ENCODE data around the gene CABP4.
A peak's percentile ranks its signal among the peaks of the same experiment; 100 is the strongest.
"Not testable (repeated sequence)": the region's sequence is repeated elsewhere in the genome, so short reads cannot be mapped to it uniquely, and the experiment has no call there.

The CABP4 gene

GRCh38 chr11:67419325-67420049, 35.7 kb upstream of the CABP4 start:
- no peak for DNase-seq (ENCODE audit: low read depth)

DNA sequence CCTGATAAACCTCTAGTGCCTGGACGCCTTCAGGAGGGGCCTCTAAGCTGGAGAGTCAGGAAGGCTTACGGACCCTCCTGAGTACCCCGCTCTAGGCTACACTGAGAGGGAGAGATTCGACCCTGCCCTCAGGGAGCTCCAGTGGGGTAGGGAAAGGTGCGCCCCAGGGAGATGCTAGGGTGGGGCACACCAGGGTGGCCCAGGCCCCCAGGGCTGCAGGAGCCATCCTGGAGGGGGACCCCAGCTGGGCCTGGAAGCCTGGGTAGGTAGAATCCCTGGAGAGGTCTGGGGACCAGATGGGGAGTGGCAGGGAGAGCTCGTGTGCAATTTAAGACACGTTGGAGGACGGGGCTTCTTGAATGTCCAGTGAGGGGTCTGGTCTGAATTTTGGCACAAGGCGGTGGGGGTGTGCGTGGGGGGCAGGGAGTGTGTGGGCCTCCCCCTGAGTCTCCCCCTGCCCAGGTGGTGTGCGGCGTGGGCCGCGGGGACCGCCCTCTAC, 35.0 kb upstream of the CABP4 start:
- no peak for DNase-seq (ENCODE audit: low read depth)

DNA sequence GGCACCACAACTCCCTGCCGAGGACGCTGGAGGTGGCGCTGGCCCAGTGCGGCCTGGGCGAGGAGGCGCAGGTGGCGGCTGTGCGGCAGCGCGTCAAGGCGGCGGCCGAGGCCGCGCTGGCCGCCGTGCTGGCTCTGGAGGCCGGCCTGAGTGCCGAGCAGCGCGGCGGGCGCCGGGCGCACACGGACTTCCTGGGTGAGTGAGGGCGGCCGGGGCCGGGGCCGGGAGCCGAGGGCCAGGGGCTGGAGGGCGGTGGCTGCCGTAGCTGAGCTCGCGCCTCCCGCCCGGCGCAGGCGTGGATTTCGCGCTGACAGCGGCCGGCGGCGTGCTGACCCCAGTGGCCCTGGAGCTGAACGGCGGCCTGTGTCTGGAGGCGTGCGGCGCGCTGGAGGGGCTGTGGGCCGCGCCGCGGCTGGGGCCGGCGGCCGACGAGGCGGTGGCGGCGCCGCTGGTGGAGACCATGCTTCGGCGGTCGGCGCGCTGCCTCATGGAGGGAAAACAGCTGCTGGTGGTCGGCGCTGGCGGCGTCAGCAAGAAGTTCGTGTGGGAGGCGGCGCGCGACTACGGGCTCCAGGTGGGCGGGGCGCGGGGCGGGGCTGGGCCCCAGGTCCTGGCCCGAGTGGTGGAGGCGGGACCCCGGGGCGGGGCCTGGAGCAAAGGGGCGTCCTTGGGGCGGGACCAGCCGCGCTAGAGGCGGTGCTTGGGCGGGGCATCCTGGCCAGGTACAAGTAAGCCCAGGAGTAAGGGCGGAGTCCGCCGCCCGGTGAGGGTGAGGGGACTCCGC, 34.3 kb upstream of the CABP4 start:
- peak; percentile 97 for DNase-seq (ENCODE audit: low read depth)

GRCh38 chr11:67421430-67422031, 33.6 kb upstream of the CABP4 start:
- DNase-seq (ENCODE audit: low read depth), result no peak

DNA sequence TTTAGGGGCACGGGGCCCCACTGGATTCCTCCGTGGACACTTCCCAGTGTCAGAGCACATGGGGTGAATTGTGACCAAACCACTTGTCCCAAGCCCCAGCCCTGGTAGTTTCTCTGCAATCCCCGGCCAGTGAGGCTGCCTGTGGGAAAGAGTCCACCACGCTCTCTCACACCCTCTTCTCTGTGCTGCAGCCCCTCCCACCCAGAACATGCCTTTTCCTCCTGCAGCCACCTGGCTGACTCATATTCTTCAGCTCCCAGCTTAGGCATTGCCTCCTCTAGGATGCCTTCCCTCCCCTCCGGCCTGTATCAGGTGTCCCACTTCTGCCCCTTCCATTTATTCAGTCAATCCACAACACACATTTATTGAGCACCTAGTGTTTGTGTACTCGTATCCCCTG, 32.3 kb upstream of the CABP4 start:
- no peak for DNase-seq (ENCODE audit: low read depth)

GRCh38 chr11:67423466-67423865, 31.7 kb upstream of the CABP4 start:
- DNase-seq (ENCODE audit: low read depth), result no peak

- no peak for DNase-seq (ENCODE audit: low read depth)
These were observed 31.1 kb upstream of the CABP4 start for GRCh38 chr11:67423891-67424613.

- not testable (repeated sequence) for DNase-seq (ENCODE audit: low read depth)
These were observed 27.7 kb upstream of the CABP4 start for GRCh38 chr11:67427364-67427859.

- peak; percentile 100 for DNase-seq (ENCODE audit: low read depth)
These were observed 26.8 kb upstream of the CABP4 start, which contains the start of gene RPS6KB2 for GRCh38 chr11:67428052-67429001. Gene RPS6KB2, plus strand, starts transcription at chr11:67428494. Its CDS starts 52 bp downstream, at chr11:67428546.

DNA sequence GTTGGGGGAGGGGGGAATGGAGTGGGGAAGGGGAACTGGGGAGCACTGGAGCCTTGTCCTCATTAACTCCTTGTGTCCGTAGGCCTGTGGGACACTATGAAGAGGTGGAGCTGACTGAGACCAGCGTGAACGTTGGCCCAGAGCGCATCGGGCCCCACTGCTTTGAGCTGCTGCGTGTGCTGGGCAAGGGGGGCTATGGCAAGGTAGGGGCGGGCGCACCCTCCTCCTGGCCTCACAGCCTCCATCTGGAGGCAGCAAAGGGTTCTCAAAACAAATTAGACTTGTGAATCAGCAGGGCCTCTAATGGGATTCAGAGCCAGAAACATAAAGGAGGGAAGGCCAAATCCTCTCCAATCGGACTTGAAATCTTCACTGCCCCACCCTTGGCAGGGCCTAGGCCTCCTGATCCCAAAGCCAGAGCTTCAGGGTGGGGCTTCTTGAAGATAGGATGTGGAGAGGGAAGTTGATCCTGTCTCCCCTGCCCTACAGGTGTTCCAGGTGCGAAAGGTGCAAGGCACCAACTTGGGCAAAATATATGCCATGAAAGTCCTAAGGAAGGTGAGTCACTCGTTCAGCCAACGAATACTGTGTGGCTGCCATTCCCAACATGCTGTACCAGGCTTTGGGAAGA, 26.0 kb upstream of the CABP4 start:
- no peak for DNase-seq (ENCODE audit: low read depth)

- DNase-seq (ENCODE audit: low read depth), result no peak
These were observed 25.4 kb upstream of the CABP4 start for GRCh38 chr11:67429722-67430121.

GRCh38 chr11:67431346-67432249, 23.6 kb upstream of the CABP4 start:
- no peak for DNase-seq (ENCODE audit: low read depth)

DNA sequence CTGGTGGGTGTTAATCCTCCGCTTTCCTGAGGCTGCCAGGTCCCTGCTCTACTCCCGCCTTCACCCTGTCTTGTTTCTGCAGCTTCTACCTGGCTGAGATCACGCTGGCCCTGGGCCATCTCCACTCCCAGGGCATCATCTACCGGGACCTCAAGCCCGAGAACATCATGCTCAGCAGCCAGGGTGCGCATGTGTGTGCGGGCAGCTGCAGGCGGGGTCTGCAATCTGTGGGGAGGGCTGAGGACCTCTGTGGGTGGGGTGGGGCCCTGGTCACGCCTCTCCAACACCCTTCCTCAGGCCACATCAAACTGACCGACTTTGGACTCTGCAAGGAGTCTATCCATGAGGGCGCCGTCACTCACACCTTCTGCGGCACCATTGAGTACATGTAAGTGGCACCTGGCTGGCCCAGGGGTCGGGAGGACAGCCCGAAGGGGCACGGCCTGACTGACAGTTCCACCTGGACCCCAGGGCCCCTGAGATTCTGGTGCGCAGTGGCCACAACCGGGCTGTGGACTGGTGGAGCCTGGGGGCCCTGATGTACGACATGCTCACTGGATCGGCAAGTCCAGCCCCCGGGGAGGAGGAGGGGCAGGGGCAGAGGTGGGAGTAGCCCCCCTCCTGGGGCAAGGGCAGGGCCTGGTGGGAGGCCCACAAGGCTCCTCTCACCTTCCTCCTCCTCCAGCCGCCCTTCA, 22.4 kb upstream of the CABP4 start:
- DNase-seq (ENCODE audit: low read depth), result no peak

- DNase-seq (ENCODE audit: low read depth), result no peak
These were observed 21.4 kb upstream of the CABP4 start for GRCh38 chr11:67433536-67434394.

GRCh38 chr11:67434395-67434881, 20.7 kb upstream of the CABP4 start:
- no peak for DNase-seq (ENCODE audit: low read depth)

- no peak for DNase-seq (ENCODE audit: low read depth)
These were observed 20.0 kb upstream of the CABP4 start for GRCh38 chr11:67435031-67435726.
